A549 (cell line): ENCODE data around the gene KAT7. TPM values are rescaled to one million over a fixed set of nuclear protein-coding genes. Genes with fewer than 3 reads are reported as not detected.

Experiments used
- ATOH8 ChIP-seq: fragments of 250-450 bp; sonication (Bioruptor Pico); IDR thresholded peaks from 2 replicates; pipeline ENCODE4 v1.5.0; 2020; ENCODE audit warnings: low read depth, mild to moderate bottlenecking, moderate library complexity
- BCL3 ChIP-seq: fragments of >200 bp; sonication (Bioruptor Twin); formaldehyde crosslinking; IDR thresholded peaks from 3 replicates; pipeline ENCODE4 v1.6.1; 2016
- BHLHE40 ChIP-seq: IDR thresholded peaks from 2 replicates; pipeline ENCODE4 v1.6.1; 2012; ENCODE audit warnings: low read depth, low read length, inconsistent platforms
- CBX2 ChIP-seq: fragments of 200-600 bp; sonication (generic); IDR thresholded peaks from 2 replicates; pipeline ENCODE4 v1.6.1; 2016; ENCODE audit warnings: low read depth, mild to moderate bottlenecking, borderline replicate concordance
- CBX8 ChIP-seq: fragments of 200-600 bp; sonication (generic); IDR thresholded peaks from 2 replicates; pipeline ENCODE4 v1.6.1; 2016
- CHD2 ChIP-seq: fragments of 150-350 bp; IDR thresholded peaks from 2 replicates; pipeline ENCODE4 v1.6.1; 2014; ENCODE audit warnings: low read length; ENCODE audit not compliant: partially characterized antibody
- CHD4 ChIP-seq: fragments of 200-600 bp; sonication (generic); IDR thresholded peaks from 2 replicates; pipeline ENCODE4 v1.6.1; 2016; ENCODE audit warnings: antibody characterized with exemption, mild to moderate bottlenecking, borderline replicate concordance
- EHF ChIP-seq: fragments of 250-450 bp; sonication (Bioruptor Pico); IDR thresholded peaks from 2 replicates; pipeline ENCODE4 v1.5.0; 2020; ENCODE audit warnings: mild to moderate bottlenecking
- EHMT2 ChIP-seq: fragments of 200-600 bp; sonication (generic); IDR thresholded peaks from 2 replicates; pipeline ENCODE4 v1.6.1; 2016; ENCODE audit warnings: antibody characterized with exemption, low read depth, mild to moderate bottlenecking, moderate library complexity
- ELK1 ChIP-seq: fragments of 150-350 bp; IDR thresholded peaks from 2 replicates; pipeline ENCODE4 v1.6.1; 2014; ENCODE audit warnings: low read depth, mild to moderate bottlenecking, low read length
- ESRRA ChIP-seq: fragments of 150-350 bp; IDR thresholded peaks from 2 replicates; pipeline ENCODE4 v1.6.1; 2014; ENCODE audit warnings: mild to moderate bottlenecking, low read length, borderline replicate concordance
- FOSB ChIP-seq: fragments of 250-450 bp; sonication (Bioruptor Pico); IDR thresholded peaks from 2 replicates; pipeline ENCODE4 v1.5.0; 2020; ENCODE audit warnings: mild to moderate bottlenecking, moderate library complexity
- FOSL2 ChIP-seq, 2 experiments: fragments of 450-650 bp in 1 of 2; fragments of >200 bp in 1 of 2; sonication (Bioruptor Twin) in 1 of 2; formaldehyde crosslinking; IDR thresholded peaks; 2 replicates each; pipeline versions ENCODE4 v1.5.0 to v1.6.1; 2016 to 2020; ENCODE audit warnings: mild to moderate bottlenecking in 1 of 2, moderate library complexity in 1 of 2
- FOXS1 ChIP-seq: fragments of 250-450 bp; sonication (Bioruptor Pico); IDR thresholded peaks from 2 replicates; pipeline ENCODE4 v1.5.0; 2020; ENCODE audit warnings: mild to moderate bottlenecking, moderate library complexity
- GATA3 ChIP-seq: IDR thresholded peaks from 2 replicates; pipeline ENCODE4 v1.6.1; 2012; ENCODE audit warnings: borderline replicate concordance
- HDAC2 ChIP-seq: fragments of 200-600 bp; sonication (generic); IDR thresholded peaks from 2 replicates; pipeline ENCODE4 v1.6.1; 2016
- HMGXB4 ChIP-seq: fragments of 250-450 bp; sonication (Bioruptor Pico); IDR thresholded peaks from 2 replicates; pipeline ENCODE4 v1.5.0; 2021; ENCODE audit warnings: mild to moderate bottlenecking, moderate library complexity, borderline replicate concordance
- HOXA7 ChIP-seq: fragments of 250-450 bp; sonication (Bioruptor Pico); IDR thresholded peaks from 2 replicates; pipeline ENCODE4 v1.5.0; 2020; ENCODE audit warnings: mild to moderate bottlenecking, moderate library complexity
- HOXB5 ChIP-seq: fragments of 250-450 bp; sonication (Bioruptor Pico); IDR thresholded peaks from 2 replicates; pipeline ENCODE4 v1.5.0; 2020; ENCODE audit warnings: mild to moderate bottlenecking, moderate library complexity
- JUNB ChIP-seq: fragments of >200 bp; sonication (Bioruptor Twin); formaldehyde crosslinking; IDR thresholded peaks from 2 replicates; pipeline ENCODE4 v1.6.1; 2016
- MAFK ChIP-seq: fragments of 450-650 bp; IDR thresholded peaks from 2 replicates; pipeline ENCODE4 v1.6.1; 2014; ENCODE audit not compliant: partially characterized antibody
- MAZ ChIP-seq: fragments of 150-350 bp; IDR thresholded peaks from 2 replicates; pipeline ENCODE4 v1.6.1; 2014; ENCODE audit warnings: antibody characterized with exemption, low read depth, low read length, borderline replicate concordance
- PHF8 ChIP-seq: fragments of 200-600 bp; sonication (generic); IDR thresholded peaks from 2 replicates; pipeline ENCODE4 v1.6.1; 2016; ENCODE audit warnings: low read depth, mild to moderate bottlenecking, antibody characterized with exemption, moderate library complexity, borderline replicate concordance
- POLR2A ChIP-seq: IDR thresholded peaks from 2 replicates; pipeline ENCODE4 v1.6.1; 2012; ENCODE audit warnings: mild to moderate bottlenecking, low read length
- POLR2AphosphoS2 ChIP-seq: conservative IDR thresholded peaks from 2 replicates; pipeline ENCODE4 v1.6.1; 2012; ENCODE audit warnings: low read length, improper control_type of control experiment, inconsistent platforms
- RCOR1 ChIP-seq: fragments of 150-350 bp; IDR thresholded peaks from 2 replicates; pipeline ENCODE4 v1.6.1; 2014; ENCODE audit warnings: antibody characterized with exemption, low read length, low read depth
- SMC3 ChIP-seq: fragments of >200 bp; sonication (Bioruptor Twin); formaldehyde crosslinking; IDR thresholded peaks from 3 replicates; pipeline ENCODE4 v1.6.1; 2018; ENCODE audit warnings: inconsistent platforms
- SREBF2 ChIP-seq: fragments of 450-650 bp; IDR thresholded peaks from 2 replicates; pipeline ENCODE4 v1.6.1; 2014; ENCODE audit warnings: mild to moderate bottlenecking, moderate library complexity
- USF2 ChIP-seq: fragments of 450-650 bp; IDR thresholded peaks from 2 replicates; pipeline ENCODE4 v1.6.1; 2014; ENCODE audit warnings: antibody characterized with exemption
- ZC3H11A ChIP-seq: fragments of 450-650 bp; IDR thresholded peaks from 2 replicates; pipeline ENCODE4 v1.6.1; 2014; ENCODE audit warnings: antibody characterized with exemption, mild to moderate bottlenecking
- ZFP36 ChIP-seq: fragments of 450-650 bp; IDR thresholded peaks from 2 replicates; pipeline ENCODE4 v1.6.1; 2014; ENCODE audit warnings: borderline replicate concordance; ENCODE audit not compliant: partially characterized antibody
- polyA plus RNA-seq, 4 experiments: library from polyadenylated mRNA; depleted of rRNA in 3 of 4; stranded (reverse); fragments of >200 nt; fragmentation: RNase III in 1 of 4; extraction: RNeasy Plus Mini Kit Qiagen cat#74134 plus additional on column Dnase treatment in 1 of 4; gene quantifications; 2 replicates in 3 of 4; 3 replicates in 1 of 4; pipeline ENCODE4 v1.2.3, GENCODE V29; 2011 to 2017
- TF ChIP-seq, protein P1 (sequence below): IDR thresholded peaks from 2 replicates; pipeline ENCODE4 v1.6.1; 2012; ENCODE audit warnings: low read depth, borderline replicate concordance
- TF ChIP-seq, protein P2 (sequence below): fragments of 200-600 bp; sonication (generic); IDR thresholded peaks from 2 replicates; pipeline ENCODE4 v1.6.1; 2016; ENCODE audit warnings: antibody characterized with exemption, mild to moderate bottlenecking, moderate library complexity

KAT7 gene
- polyA plus RNA-seq, 2 of the 4 experiments (the other 2 are of a cell fraction): 33.2 to 48.7 TPM

- TF ChIP-seq SMC3: no peak
- peak; percentile 59; the same call in 1 of the 2 replicates for TF ChIP-seq PHF8
- no peak for TF ChIP-seq BHLHE40
- no peak for TF ChIP-seq ZC3H11A
- TF ChIP-seq MAZ: no peak
- TF ChIP-seq HMGXB4 (CRISPR knock-in tag): no peak
- TF ChIP-seq RCOR1: no peak
- TF ChIP-seq USF2: peak; percentile 97
- no peak for TF ChIP-seq FOSL2 (IDR thresholded peaks at IDR 0.05)
- TF ChIP-seq FOSL2 (CRISPR knock-in tag; IDR thresholded peaks at IDR 0.05): no peak
- TF ChIP-seq JUNB: no peak
- TF ChIP-seq ATOH8 (CRISPR knock-in tag): no peak
- TF ChIP-seq CBX8: no peak
- TF ChIP-seq, protein P1, sequence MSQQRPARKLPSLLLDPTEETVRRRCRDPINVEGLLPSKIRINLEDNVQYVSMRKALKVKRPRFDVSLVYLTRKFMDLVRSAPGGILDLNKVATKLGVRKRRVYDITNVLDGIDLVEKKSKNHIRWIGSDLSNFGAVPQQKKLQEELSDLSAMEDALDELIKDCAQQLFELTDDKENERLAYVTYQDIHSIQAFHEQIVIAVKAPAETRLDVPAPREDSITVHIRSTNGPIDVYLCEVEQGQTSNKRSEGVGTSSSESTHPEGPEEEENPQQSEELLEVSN: no peak
- TF ChIP-seq CHD2: no peak
- TF ChIP-seq SREBF2: no peak
- TF ChIP-seq ZFP36: no peak
- peak; percentile 44; the same call in 1 of the 2 replicates for TF ChIP-seq POLR2A
- no peak for TF ChIP-seq FOSB (CRISPR knock-in tag)
- 0 out of 3 replicates have a peak, but pooled peaks have one; percentile 43 for TF ChIP-seq BCL3
- no peak for TF ChIP-seq HDAC2
- no peak for TF ChIP-seq HOXB5 (CRISPR knock-in tag)
- TF ChIP-seq ESRRA: no peak
- no peak for TF ChIP-seq EHMT2
- TF ChIP-seq POLR2AphosphoS2: no peak
- TF ChIP-seq CBX2: no peak
- TF ChIP-seq GATA3: no peak
- TF ChIP-seq MAFK: no peak
- no peak for TF ChIP-seq CHD4
- no peak for TF ChIP-seq ELK1
- TF ChIP-seq HOXA7 (CRISPR knock-in tag): no peak
- TF ChIP-seq, protein P2, sequence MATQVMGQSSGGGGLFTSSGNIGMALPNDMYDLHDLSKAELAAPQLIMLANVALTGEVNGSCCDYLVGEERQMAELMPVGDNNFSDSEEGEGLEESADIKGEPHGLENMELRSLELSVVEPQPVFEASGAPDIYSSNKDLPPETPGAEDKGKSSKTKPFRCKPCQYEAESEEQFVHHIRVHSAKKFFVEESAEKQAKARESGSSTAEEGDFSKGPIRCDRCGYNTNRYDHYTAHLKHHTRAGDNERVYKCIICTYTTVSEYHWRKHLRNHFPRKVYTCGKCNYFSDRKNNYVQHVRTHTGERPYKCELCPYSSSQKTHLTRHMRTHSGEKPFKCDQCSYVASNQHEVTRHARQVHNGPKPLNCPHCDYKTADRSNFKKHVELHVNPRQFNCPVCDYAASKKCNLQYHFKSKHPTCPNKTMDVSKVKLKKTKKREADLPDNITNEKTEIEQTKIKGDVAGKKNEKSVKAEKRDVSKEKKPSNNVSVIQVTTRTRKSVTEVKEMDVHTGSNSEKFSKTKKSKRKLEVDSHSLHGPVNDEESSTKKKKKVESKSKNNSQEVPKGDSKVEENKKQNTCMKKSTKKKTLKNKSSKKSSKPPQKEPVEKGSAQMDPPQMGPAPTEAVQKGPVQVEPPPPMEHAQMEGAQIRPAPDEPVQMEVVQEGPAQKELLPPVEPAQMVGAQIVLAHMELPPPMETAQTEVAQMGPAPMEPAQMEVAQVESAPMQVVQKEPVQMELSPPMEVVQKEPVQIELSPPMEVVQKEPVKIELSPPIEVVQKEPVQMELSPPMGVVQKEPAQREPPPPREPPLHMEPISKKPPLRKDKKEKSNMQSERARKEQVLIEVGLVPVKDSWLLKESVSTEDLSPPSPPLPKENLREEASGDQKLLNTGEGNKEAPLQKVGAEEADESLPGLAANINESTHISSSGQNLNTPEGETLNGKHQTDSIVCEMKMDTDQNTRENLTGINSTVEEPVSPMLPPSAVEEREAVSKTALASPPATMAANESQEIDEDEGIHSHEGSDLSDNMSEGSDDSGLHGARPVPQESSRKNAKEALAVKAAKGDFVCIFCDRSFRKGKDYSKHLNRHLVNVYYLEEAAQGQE: no peak
- TF ChIP-seq EHF (CRISPR knock-in tag): no peak
- TF ChIP-seq FOXS1 (CRISPR knock-in tag): no peak
These were observed 24.5 kb upstream of the KAT7 start, which contains the start of gene FAM117A (continued) for GRCh38 chr17:49763735-49764558.
